Activated CD4-positive, alpha-beta T cell treated with anti-CD3 and anti-CD28 coated beads, Interleukin-2, amount 50 U/mL, for 16 hours (primary cell): ENCODE data around the gene PFDN2.

Experiments
- DNase-seq: peaks from one replicate; pipeline ENCODE4 v3.0.0-alpha.2; 2020

The PFDN2 gene

GRCh38 chr1:161117759-161118581 is at the start of gene PFDN2, which contains the start of gene NIT1:
PFDN2 (minus strand) TSS chr1:161118037; CDS start chr1:161118026, 11 bp downstream.
NIT1 (plus strand) TSS chr1:161118105; CDS start chr1:161118177, 72 bp downstream.
- DNase-seq = peak; percentile 88

GRCh38 chr1:161166669-161167548 is 49.1 kb upstream of the PFDN2 start:
- no peak for DNase-seq

- peak; percentile 98 for DNase-seq
These were observed 48.2 kb upstream of the PFDN2 start, which contains the start of gene PPOX for GRCh38 chr1:161165742-161166668. PPOX (plus strand) TSS chr1:161166426; CDS start chr1:161166848, 422 bp downstream.

- DNase-seq = no peak
These were observed 47.2 kb upstream of the PFDN2 start for GRCh38 chr1:161164901-161165610.

GRCh38 chr1:161163793-161164192 is 46.0 kb upstream of the PFDN2 start:
- DNase-seq = no peak

GRCh38 chr1:161162806-161163205 is 45.0 kb upstream of the PFDN2 start:
- no peak for DNase-seq

- no peak for DNase-seq
These were observed 44.2 kb upstream of the PFDN2 start for GRCh38 chr1:161162052-161162451.

- no peak for DNase-seq
These were observed 43.8 kb upstream of the PFDN2 start for GRCh38 chr1:161161652-161162051.

- no peak for DNase-seq
These were observed 42.9 kb upstream of the PFDN2 start for GRCh38 chr1:161160671-161161145.

- no peak for DNase-seq
These were observed 42.0 kb upstream of the PFDN2 start for GRCh38 chr1:161159913-161160243.

GRCh38 chr1:161159087-161159912 is 41.5 kb upstream of the PFDN2 start, which contains the start of gene USP21:
USP21 (plus strand) TSS chr1:161159500; CDS start chr1:161160641, 1,141 bp downstream.
- peak; percentile 94 for DNase-seq

- DNase-seq = no peak
These were observed 40.6 kb upstream of the PFDN2 start for GRCh38 chr1:161158316-161159010.

GRCh38 chr1:161157867-161158266 is 40.0 kb upstream of the PFDN2 start:
- no peak for DNase-seq

GRCh38 chr1:161153682-161154337 is 36.0 kb upstream of the PFDN2 start, which contains the start of gene UFC1:
UFC1 (plus strand) TSS chr1:161153978; CDS start chr1:161153998, 20 bp downstream.
- peak; percentile 91 for DNase-seq

- no peak for DNase-seq
These were observed 35.3 kb upstream of the PFDN2 start for GRCh38 chr1:161153176-161153575.

- no peak for DNase-seq
These were observed 28.0 kb upstream of the PFDN2 start for GRCh38 chr1:161145832-161146231.

GRCh38 chr1:161140755-161141400 is 23.0 kb upstream of the PFDN2 start:
- no peak for DNase-seq

- peak; percentile 37 for DNase-seq
These were observed 21.9 kb upstream of the PFDN2 start for GRCh38 chr1:161139766-161140165.

GRCh38 chr1:161138431-161138830 is 20.6 kb upstream of the PFDN2 start:
- DNase-seq = no peak
